ENCODE measurements around the gene EFL1.
"Not testable (repeated sequence)": the region's sequence is repeated elsewhere in the genome, so short reads cannot be mapped to it uniquely, and the experiment has no call there.

The EFL1 gene

GRCh38 chr15:82237944-82238534 lies 24.5 kb downstream of the EFL1 start:
- H2BK120ac ChIP-seq (ENCODE audit: insufficient read depth, low read length, poor library complexity): not testable (repeated sequence)

GRCh38 chr15:82231842-82232241 lies 30.7 kb downstream of the EFL1 start:
- no peak overlapping the region for H2BK5ac ChIP-seq (ENCODE audit: low read depth, low read length, poor library complexity)
- no peak overlapping the region for H3K27ac ChIP-seq (ENCODE audit: low read depth, low read length)
- no peaks in the 10 kb centered on the region for H3K27me3 ChIP-seq (ENCODE audit: insufficient read depth, low read length)
- no peak overlapping the region for H3K9ac ChIP-seq (ENCODE audit: low read length)
- no peak for DNase-seq
- no peak overlapping the region for H2BK12ac ChIP-seq (ENCODE audit: low read length)
- H4K91ac ChIP-seq (ENCODE audit: low read depth, low read length): no peak overlapping the region
- WGBS (ENCODE audit: extremely low coverage, insufficient coverage, insufficient read length): no CpG with 5 or more reads among the region's 2 CpGs
- H4K12ac ChIP-seq (ENCODE audit: low read depth, low read length): no peak overlapping the region
- H2AK5ac ChIP-seq (ENCODE audit: low read length): no peak overlapping the region
- no peak overlapping the region for H3K14ac ChIP-seq (ENCODE audit: low read length)
- no peak overlapping the region for H3K18ac ChIP-seq (ENCODE audit: low read length)
- no peak overlapping the region for H3K23ac ChIP-seq (ENCODE audit: low read length)
- no peaks in the 10 kb centered on the region for H3K79me2 ChIP-seq (ENCODE audit: control insufficient read depth, insufficient read depth, low read length, poor library complexity)
- H3K36me3 ChIP-seq (ENCODE audit: control insufficient read depth in 1 of 2, insufficient read depth in 2 of 2, low read length in 2 of 2): no peaks in the 10 kb centered on the region
- no peak overlapping the region for H4K8ac ChIP-seq (ENCODE audit: low read depth, low read length)
- H3K9me3 ChIP-seq (ENCODE audit: insufficient read depth, low read depth, low read length): no peaks in the 10 kb centered on the region
- H3K4me2 ChIP-seq (ENCODE audit: low read length): no peak overlapping the region
- no peak overlapping the region for H3K4me3 ChIP-seq (ENCODE audit: low read depth, low read length)
- H2BK120ac ChIP-seq (ENCODE audit: insufficient read depth, low read length, poor library complexity): no peak overlapping the region
- H3K4me1 ChIP-seq (ENCODE audit: control insufficient read depth in 1 of 2, insufficient read depth in 2 of 2, low read length in 2 of 2): no peaks in the 10 kb centered on the region
- H2AFZ ChIP-seq (ENCODE audit: insufficient read depth, low read length, poor library complexity): no peak overlapping the region
- H3K4ac ChIP-seq (ENCODE audit: low read depth, low read length): no peak overlapping the region
- H3K79me1 ChIP-seq (ENCODE audit: low read length): no peaks in the 10 kb centered on the region

More at GRCh38 chr15:82237944-82238534, 24.5 kb downstream of the EFL1 start:
- DNase-seq; H2AFZ ChIP-seq (ENCODE audit: insufficient read depth, low read length, poor library complexity); H4K12ac ChIP-seq (ENCODE audit: low read depth, low read length); H3K18ac ChIP-seq (ENCODE audit: low read length); H3K27me3 ChIP-seq (ENCODE audit: insufficient read depth, low read length); H4K91ac ChIP-seq (ENCODE audit: low read depth, low read length); H3K23ac ChIP-seq (ENCODE audit: low read length); H3K4me1 ChIP-seq (ENCODE audit: control insufficient read depth in 1 of 2, insufficient read depth in 2 of 2, low read length in 2 of 2); H3K4ac ChIP-seq (ENCODE audit: low read depth, low read length); H3K9ac ChIP-seq (ENCODE audit: low read length); H2BK5ac ChIP-seq (ENCODE audit: low read depth, low read length, poor library complexity); H3K9me3 ChIP-seq (ENCODE audit: insufficient read depth, low read depth, low read length); H3K36me3 ChIP-seq (ENCODE audit: control insufficient read depth in 1 of 2, insufficient read depth in 2 of 2, low read length in 2 of 2); H4K8ac ChIP-seq (ENCODE audit: low read depth, low read length); H3K27ac ChIP-seq (ENCODE audit: low read depth, low read length); H3K14ac ChIP-seq (ENCODE audit: low read length); H3K4me2 ChIP-seq (ENCODE audit: low read length); H3K79me1 ChIP-seq (ENCODE audit: low read length); H3K79me2 ChIP-seq (ENCODE audit: control insufficient read depth, insufficient read depth, low read length, poor library complexity); H2BK12ac ChIP-seq (ENCODE audit: low read length); H3K4me3 ChIP-seq (ENCODE audit: low read depth, low read length); H2AK5ac ChIP-seq (ENCODE audit: low read length): not testable (repeated sequence)
- WGBS (ENCODE audit: extremely low coverage, insufficient coverage, insufficient read length): no CpG with 5 or more reads among the region's 3 CpGs

- H3K79me2 ChIP-seq (ENCODE audit: control insufficient read depth, insufficient read depth, low read length, poor library complexity): no peaks in the 10 kb centered on the region
- no peak overlapping the region for H3K4ac ChIP-seq (ENCODE audit: low read depth, low read length)
- H2BK5ac ChIP-seq (ENCODE audit: low read depth, low read length, poor library complexity): no peak overlapping the region
- no peak overlapping the region for H3K14ac ChIP-seq (ENCODE audit: low read length)
- no peak overlapping the region for H4K12ac ChIP-seq (ENCODE audit: low read depth, low read length)
- H4K8ac ChIP-seq (ENCODE audit: low read depth, low read length): no peak overlapping the region
- no peak overlapping the region for H4K91ac ChIP-seq (ENCODE audit: low read depth, low read length)
- H3K23ac ChIP-seq (ENCODE audit: low read length): no peak overlapping the region
- no peak overlapping the region for H2BK120ac ChIP-seq (ENCODE audit: insufficient read depth, low read length, poor library complexity)
- no peak overlapping the region for H2BK12ac ChIP-seq (ENCODE audit: low read length)
- H3K18ac ChIP-seq (ENCODE audit: low read length): no peak overlapping the region
- H3K27ac ChIP-seq (ENCODE audit: low read depth, low read length): no peak overlapping the region
- H2AFZ ChIP-seq (ENCODE audit: insufficient read depth, low read length, poor library complexity): no peak overlapping the region
- WGBS (ENCODE audit: extremely low coverage, insufficient coverage, insufficient read length): no CpG with 5 or more reads among the region's 2 CpGs
- H3K79me1 ChIP-seq (ENCODE audit: low read length): no peaks in the 10 kb centered on the region
- no peaks in the 10 kb centered on the region for H3K4me1 ChIP-seq (ENCODE audit: control insufficient read depth in 1 of 2, insufficient read depth in 2 of 2, low read length in 2 of 2)
- H2AK5ac ChIP-seq (ENCODE audit: low read length): no peak overlapping the region
- H3K9ac ChIP-seq (ENCODE audit: low read length): no peak overlapping the region
- H3K9me3 ChIP-seq (ENCODE audit: insufficient read depth, low read depth, low read length): no peaks in the 10 kb centered on the region
- no peak for DNase-seq
- H3K4me2 ChIP-seq (ENCODE audit: low read length): no peak overlapping the region
- no peak overlapping the region for H3K4me3 ChIP-seq (ENCODE audit: low read depth, low read length)
- no peaks in the 10 kb centered on the region for H3K27me3 ChIP-seq (ENCODE audit: insufficient read depth, low read length)
- H3K36me3 ChIP-seq (ENCODE audit: control insufficient read depth in 1 of 2, insufficient read depth in 2 of 2, low read length in 2 of 2): no peaks in the 10 kb centered on the region
Measured at GRCh38 chr15:82231233-82231632, 31.3 kb downstream of the EFL1 start.

- H4K12ac ChIP-seq (ENCODE audit: low read depth, low read length): no peak overlapping the region
- H3K4me2 ChIP-seq (ENCODE audit: low read length): no peak overlapping the region
- H3K23ac ChIP-seq (ENCODE audit: low read length): no peak overlapping the region
- no peak overlapping the region for H2BK12ac ChIP-seq (ENCODE audit: low read length)
- H2BK120ac ChIP-seq (ENCODE audit: insufficient read depth, low read length, poor library complexity): no peak overlapping the region
- no peaks in the 10 kb centered on the region for H3K9me3 ChIP-seq (ENCODE audit: insufficient read depth, low read depth, low read length)
- H3K4me1 ChIP-seq (ENCODE audit: control insufficient read depth in 1 of 2, insufficient read depth in 2 of 2, low read length in 2 of 2): no peaks in the 10 kb centered on the region
- H3K4ac ChIP-seq (ENCODE audit: low read depth, low read length): no peak overlapping the region
- H3K27ac ChIP-seq (ENCODE audit: low read depth, low read length): no peak overlapping the region
- no peaks in the 10 kb centered on the region for H3K79me2 ChIP-seq (ENCODE audit: control insufficient read depth, insufficient read depth, low read length, poor library complexity)
- no peak overlapping the region for H3K18ac ChIP-seq (ENCODE audit: low read length)
- H3K9ac ChIP-seq (ENCODE audit: low read length): no peak overlapping the region
- no peak overlapping the region for H3K4me3 ChIP-seq (ENCODE audit: low read depth, low read length)
- H2AFZ ChIP-seq (ENCODE audit: insufficient read depth, low read length, poor library complexity): no peak overlapping the region
- H3K79me1 ChIP-seq (ENCODE audit: low read length): no peaks in the 10 kb centered on the region
- DNase-seq: no peak
- H4K91ac ChIP-seq (ENCODE audit: low read depth, low read length): no peak overlapping the region
- no peak overlapping the region for H3K14ac ChIP-seq (ENCODE audit: low read length)
- no peak overlapping the region for H2BK5ac ChIP-seq (ENCODE audit: low read depth, low read length, poor library complexity)
- no peak overlapping the region for H4K8ac ChIP-seq (ENCODE audit: low read depth, low read length)
- H3K36me3 ChIP-seq (ENCODE audit: control insufficient read depth in 1 of 2, insufficient read depth in 2 of 2, low read length in 2 of 2): no peaks in the 10 kb centered on the region
- no peak overlapping the region for H2AK5ac ChIP-seq (ENCODE audit: low read length)
- no peaks in the 10 kb centered on the region for H3K27me3 ChIP-seq (ENCODE audit: insufficient read depth, low read length)
- no CpG with 5 or more reads among the region's 1 CpG for WGBS (ENCODE audit: extremely low coverage, insufficient coverage, insufficient read length)
Measured at GRCh38 chr15:82228750-82229149, 33.8 kb downstream of the EFL1 start.

Data from trophoblast cell (in vitro differentiated cells and primary cell).